HEK293 (cell line): ENCODE results near the gene L3MBTL1.

ENCODE experiments used
- CTCF ChIA-PET: fragments of 350-600 bp; formaldehyde crosslinking; extraction: SDS; loops from one replicate; lab custom pipeline; 2021; ENCODE audit warnings: antibody characterized with exemption; lab: Yijun Ruan, JAX
- POLR2A ChIA-PET: fragments of 300-600 bp; formaldehyde crosslinking; extraction: SDS; loops from one replicate; lab custom pipeline; 2020; ENCODE audit warnings: antibody characterized with exemption, inconsistent platforms; lab: Yijun Ruan, JAX
- H3K27ac ChIP-seq: fragments of 200-500 bp; sonication (Bioruptor generic); 2 replicates; pipeline ENCODE4 v1.5.1; 2014; ENCODE audit warnings: low read depth, low read length, control low read depth, inconsistent platforms; ENCODE audit errors: extremely low read depth
- H3K36me3 ChIP-seq, 2 experiments: fragments of 200-500 bp in 1 of 2; sonication (Bioruptor generic) in 1 of 2; 1 replicate in 1 of 2; 2 replicates in 1 of 2; pipeline ENCODE4 v1.5.1; 2014 to 2017; ENCODE audit warnings: inconsistent platforms in 2 of 2, low read length in 2 of 2; ENCODE audit not compliant: control insufficient read depth in 2 of 2, insufficient read depth in 1 of 2
- H3K4me1 ChIP-seq: fragments of 200-500 bp; sonication (Bioruptor generic); 2 replicates; pipeline ENCODE4 v1.5.1; 2014; ENCODE audit warnings: mild to moderate bottlenecking, low read length, inconsistent platforms; ENCODE audit not compliant: control insufficient read depth, insufficient read depth
- H3K4me3 ChIP-seq: 2 replicates; pipeline ENCODE4 v1.5.1; 2011; ENCODE audit warnings: low read depth, mild to moderate bottlenecking, control low read depth, low read length, moderate library complexity
- H3K9me3 ChIP-seq: fragments of 200-500 bp; sonication (Bioruptor generic); 2 replicates; pipeline ENCODE4 v1.5.1; 2014; ENCODE audit warnings: low read depth, low read length, inconsistent platforms; ENCODE audit not compliant: control insufficient read depth, insufficient read depth
- AEBP2 ChIP-seq: fragments of 450-650 bp; formaldehyde crosslinking; IDR thresholded peaks from 2 replicates; pipeline ENCODE4 v1.5.1; 2016; ENCODE audit warnings: missing biosample characterization, missing genetic modification characterization, borderline replicate concordance
- BCL11A ChIP-seq: fragments of 450-650 bp; formaldehyde crosslinking; IDR thresholded peaks from 2 replicates; pipeline ENCODE4 v1.5.1; 2016; ENCODE audit warnings: low read depth, missing biosample characterization, missing genetic modification characterization
- PRDM1 ChIP-seq: fragments of 450-650 bp; formaldehyde crosslinking; IDR thresholded peaks from 2 replicates; pipeline ENCODE4; 2016; ENCODE audit warnings: missing biosample characterization, missing genetic modification characterization
- PRDM2 ChIP-seq: fragments of 450-650 bp; formaldehyde crosslinking; IDR thresholded peaks from 2 replicates; pipeline ENCODE4 v1.5.1; 2016; ENCODE audit warnings: missing biosample characterization, missing genetic modification characterization, borderline replicate concordance
- SCRT2 ChIP-seq: fragments of 450-650 bp; formaldehyde crosslinking; IDR thresholded peaks from 2 replicates; pipeline ENCODE4 v1.5.1; 2016; ENCODE audit warnings: missing biosample characterization, missing genetic modification characterization
- SP2 ChIP-seq: fragments of 450-650 bp; formaldehyde crosslinking; IDR thresholded peaks from 2 replicates; pipeline ENCODE4 v1.5.1; 2016; ENCODE audit warnings: missing biosample characterization, missing genetic modification characterization
- TCF7L2 ChIP-seq: IDR thresholded peaks from 2 replicates; pipeline ENCODE4 v1.6.1; 2011; ENCODE audit warnings: low read depth, mild to moderate bottlenecking, inconsistent platforms, low read length, moderate library complexity, borderline replicate concordance
- ZBTB6 ChIP-seq: fragments of 450-650 bp; formaldehyde crosslinking; IDR thresholded peaks from 2 replicates; pipeline ENCODE4 v1.5.1; 2017; ENCODE audit warnings: missing biosample characterization, missing genetic modification characterization
- ZBTB8A ChIP-seq: fragments of 450-650 bp; formaldehyde crosslinking; IDR thresholded peaks from 2 replicates; pipeline ENCODE4 v1.5.1; 2016; ENCODE audit warnings: missing biosample characterization, missing genetic modification characterization
- ZFHX2 ChIP-seq: fragments of 450-650 bp; formaldehyde crosslinking; conservative IDR thresholded peaks from 2 replicates; pipeline ENCODE4 v1.5.1; 2016; ENCODE audit warnings: missing biosample characterization, missing genetic modification characterization
- ZNF146 ChIP-seq: fragments of 450-650 bp; formaldehyde crosslinking; IDR thresholded peaks from 2 replicates; pipeline ENCODE4 v1.5.1; 2016; ENCODE audit warnings: missing biosample characterization, missing genetic modification characterization
- ZNF155 ChIP-seq: fragments of 450-650 bp; formaldehyde crosslinking; IDR thresholded peaks from 2 replicates; pipeline ENCODE4 v1.5.1; 2016; ENCODE audit warnings: missing biosample characterization, missing genetic modification characterization
- ZNF211 ChIP-seq: fragments of 450-650 bp; formaldehyde crosslinking; IDR thresholded peaks from 2 replicates; pipeline ENCODE4 v1.5.1; 2016; ENCODE audit warnings: low read depth, missing biosample characterization, missing genetic modification characterization
- ZNF214 ChIP-seq: fragments of 450-650 bp; formaldehyde crosslinking; IDR thresholded peaks from 2 replicates; pipeline ENCODE4 v1.5.1; 2017; ENCODE audit warnings: missing biosample characterization, mild to moderate bottlenecking, missing genetic modification characterization, borderline replicate concordance
- ZNF23 ChIP-seq: fragments of 450-650 bp; formaldehyde crosslinking; IDR thresholded peaks from 2 replicates; pipeline ENCODE4 v1.5.1; 2016; ENCODE audit warnings: missing biosample characterization, missing genetic modification characterization, borderline replicate concordance
- ZNF555 ChIP-seq: fragments of 450-650 bp; formaldehyde crosslinking; conservative IDR thresholded peaks from 2 replicates; pipeline ENCODE4 v1.5.1; 2017; ENCODE audit warnings: missing biosample characterization, mild to moderate bottlenecking, missing genetic modification characterization, inconsistent platforms
- ZNF777 ChIP-seq: fragments of 450-650 bp; formaldehyde crosslinking; IDR thresholded peaks from 2 replicates; pipeline ENCODE4 v1.5.1; 2017; ENCODE audit warnings: missing biosample characterization, missing genetic modification characterization, borderline replicate concordance

L3MBTL1 gene

GRCh38 chr20:43525021-43525420 lies 17.5 kb downstream of the L3MBTL1 start (continued):
- TF ChIP-seq ZBTB8A (no peak), ZNF214 (tag by site-specific recombination) (no peak), ZBTB6 (tag by site-specific recombination) (no peak), ZFHX2 (tag by site-specific recombination) (no peak), SP2 (no peak)

- no peaks in the 10 kb centered on the region for H3K4me1 ChIP-seq
- TF ChIP-seq PRDM2 (tag by site-specific recombination), result no peak
- TF ChIP-seq SCRT2 (tag by site-specific recombination), result peak; percentile 72
- ChIA-PET CTCF (interaction anchor here (1.2 kb wide), 1 partner anchor 555 kb away, joined by 4 read pairs; no protein-coding TSS in a partner anchor), POLR2A (interaction anchor here (0.7 kb wide), 1 partner anchor 83 kb away, joined by 3 read pairs; no protein-coding TSS in a partner anchor)
- no peaks in the 10 kb centered on the region for H3K9me3 ChIP-seq
- no peak overlapping the region for H3K4me3 ChIP-seq
- no peak overlapping the region for H3K27ac ChIP-seq
- peaks cover 0 to 35% of the 10 kb centered on the region in 2 experiments; a peak in 1 of 3 replicates for H3K36me3 ChIP-seq
Observed at GRCh38 chr20:43528258-43528875, 20.9 kb downstream of the L3MBTL1 start.

GRCh38 chr20:43529051-43529450 lies 21.6 kb downstream of the L3MBTL1 start:
- Histone ChIP-seq H3K4me1 (no peaks in the 10 kb centered on the region), H3K9me3 (no peaks in the 10 kb centered on the region), H3K27ac (no peak overlapping the region), H3K4me3 (no peak overlapping the region), H3K36me3 (peaks cover 0 to 42% of the 10 kb centered on the region in 2 experiments; a peak in 1 of 3 replicates)
- ChIA-PET CTCF (interaction anchor here (1.2 kb wide), 1 partner anchor 554 kb away, joined by 4 read pairs; no protein-coding TSS in a partner anchor), POLR2A (interaction anchor here (2.7 kb wide), 1 partner anchor 15 kb away, joined by 12 read pairs; no protein-coding TSS in a partner anchor)
- TF ChIP-seq AEBP2 (tag by site-specific recombination) (no peak), BCL11A (tag by site-specific recombination) (no peak), PRDM1 (no peak), ZNF155 (tag by site-specific recombination) (no peak), ZNF146 (no peak), ZNF555 (tag by site-specific recombination) (no peak), ZNF211 (tag by site-specific recombination) (no peak), ZNF777 (tag by site-specific recombination) (no peak), ZNF23 (no peak), TCF7L2 (no peak)
